LNCAP (cell line): ENCODE results near the gene ALPK3.

Experiments
- TF ChIP-seq, protein P1 (sequence below): fragments of 450-650 bp; IDR thresholded peaks from 2 replicates; pipeline ENCODE4 v1.5.1; 2017; ENCODE audit warnings: mild to moderate bottlenecking

ALPK3 gene

DNA sequence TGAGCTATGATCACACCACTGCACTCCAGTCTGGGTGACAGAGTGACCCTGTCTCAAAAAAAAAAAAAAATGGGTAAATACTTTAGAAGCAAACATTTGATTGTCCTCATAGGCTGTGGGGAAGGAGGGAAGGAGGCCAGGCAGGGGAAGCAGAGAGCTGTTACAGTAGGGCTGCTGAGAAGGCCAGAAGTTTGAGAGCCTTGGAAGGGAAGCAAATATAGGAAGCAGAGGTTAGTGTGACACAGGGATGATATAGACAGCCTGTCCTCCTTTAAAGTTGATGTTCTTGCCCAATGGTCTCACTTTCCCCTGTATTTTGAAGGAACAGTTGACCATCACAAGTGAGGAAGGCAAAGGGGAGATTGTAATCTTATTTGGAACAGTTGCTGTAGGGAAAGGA lies 5.3 kb upstream of the ALPK3 start:
- TF ChIP-seq, protein P1, sequence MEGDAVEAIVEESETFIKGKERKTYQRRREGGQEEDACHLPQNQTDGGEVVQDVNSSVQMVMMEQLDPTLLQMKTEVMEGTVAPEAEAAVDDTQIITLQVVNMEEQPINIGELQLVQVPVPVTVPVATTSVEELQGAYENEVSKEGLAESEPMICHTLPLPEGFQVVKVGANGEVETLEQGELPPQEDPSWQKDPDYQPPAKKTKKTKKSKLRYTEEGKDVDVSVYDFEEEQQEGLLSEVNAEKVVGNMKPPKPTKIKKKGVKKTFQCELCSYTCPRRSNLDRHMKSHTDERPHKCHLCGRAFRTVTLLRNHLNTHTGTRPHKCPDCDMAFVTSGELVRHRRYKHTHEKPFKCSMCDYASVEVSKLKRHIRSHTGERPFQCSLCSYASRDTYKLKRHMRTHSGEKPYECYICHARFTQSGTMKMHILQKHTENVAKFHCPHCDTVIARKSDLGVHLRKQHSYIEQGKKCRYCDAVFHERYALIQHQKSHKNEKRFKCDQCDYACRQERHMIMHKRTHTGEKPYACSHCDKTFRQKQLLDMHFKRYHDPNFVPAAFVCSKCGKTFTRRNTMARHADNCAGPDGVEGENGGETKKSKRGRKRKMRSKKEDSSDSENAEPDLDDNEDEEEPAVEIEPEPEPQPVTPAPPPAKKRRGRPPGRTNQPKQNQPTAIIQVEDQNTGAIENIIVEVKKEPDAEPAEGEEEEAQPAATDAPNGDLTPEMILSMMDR, result no peak

DNA sequence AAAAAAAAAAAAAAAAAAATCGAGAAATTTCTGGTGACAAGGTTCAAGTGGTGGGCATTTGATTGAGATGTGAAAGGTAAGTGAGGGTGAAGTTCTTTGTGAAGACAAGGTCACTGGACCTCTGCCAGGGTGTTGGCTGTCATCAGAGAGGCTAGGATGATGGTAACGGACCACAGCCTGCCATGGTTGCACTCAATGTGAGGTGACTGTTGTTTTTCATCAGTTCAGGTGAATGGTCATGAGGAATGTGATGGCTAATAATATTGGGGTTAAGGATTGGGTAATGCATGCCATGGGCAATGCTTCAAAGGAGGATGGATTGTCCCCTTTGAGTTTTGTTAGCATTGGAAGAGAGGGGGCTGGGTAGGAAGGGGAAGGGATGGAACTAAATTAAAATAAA lies 4.3 kb upstream of the ALPK3 start:
- TF ChIP-seq, protein P1, result no peak

DNA sequence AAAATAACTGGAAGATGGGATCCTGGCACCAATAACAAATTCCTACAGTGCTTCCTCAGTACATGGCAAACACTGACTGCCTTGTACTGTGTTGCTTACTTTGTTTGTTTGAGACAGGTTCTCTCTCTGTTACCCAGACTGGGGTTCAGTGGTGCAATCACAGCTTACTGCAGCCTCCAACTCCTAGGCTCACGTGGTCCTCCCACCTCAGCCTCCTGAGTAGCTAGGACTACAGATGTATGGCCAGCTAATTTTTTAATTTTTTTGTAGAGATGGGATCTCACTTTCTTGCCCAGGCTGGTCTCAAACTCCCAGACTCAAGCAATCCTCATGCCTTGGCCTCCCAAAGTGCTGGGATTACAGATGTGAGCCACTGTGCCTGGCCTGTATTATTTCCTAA lies 3.7 kb upstream of the ALPK3 start:
- TF ChIP-seq, protein P1, result no peak

DNA sequence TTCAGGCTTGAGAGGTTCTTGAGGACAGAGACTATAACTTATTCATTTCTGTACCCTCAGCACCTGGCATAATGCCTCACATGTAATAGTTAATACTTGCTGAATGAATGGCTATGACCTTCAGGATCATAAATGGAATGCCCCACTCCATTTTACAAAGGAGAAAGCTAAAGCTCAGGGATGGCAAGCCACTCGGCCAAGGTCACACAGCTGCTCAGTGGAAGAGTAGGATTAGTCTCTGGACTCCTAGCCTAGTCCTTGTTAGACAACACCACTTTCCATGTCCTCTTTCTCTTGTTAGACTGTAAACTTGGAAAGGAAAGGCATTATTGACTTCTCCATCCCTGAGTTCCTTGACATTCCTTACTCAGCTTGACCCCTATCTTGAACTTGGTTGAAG lies 3.2 kb upstream of the ALPK3 start:
- TF ChIP-seq, protein P1, result no peak

DNA sequence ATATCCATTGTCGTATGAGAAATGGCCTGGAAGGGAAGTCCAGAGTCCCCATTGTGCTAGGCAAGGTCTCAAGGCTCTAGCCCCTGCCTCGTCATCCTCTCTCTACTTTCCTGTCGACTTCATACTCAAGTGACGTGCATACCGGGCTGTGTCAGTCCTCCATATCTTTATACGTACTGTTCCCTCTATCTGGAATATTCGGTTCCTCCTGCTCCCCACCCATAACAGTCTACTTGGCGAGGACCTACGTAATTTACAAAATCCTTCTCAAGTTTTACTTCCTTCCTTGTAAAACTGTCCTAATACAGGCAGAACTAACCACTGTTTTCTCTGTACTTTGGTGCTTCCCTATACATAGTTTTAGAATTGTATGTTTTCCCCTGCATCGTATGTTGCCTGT lies 2.2 kb upstream of the ALPK3 start:
- TF ChIP-seq, protein P1, result no peak

DNA sequence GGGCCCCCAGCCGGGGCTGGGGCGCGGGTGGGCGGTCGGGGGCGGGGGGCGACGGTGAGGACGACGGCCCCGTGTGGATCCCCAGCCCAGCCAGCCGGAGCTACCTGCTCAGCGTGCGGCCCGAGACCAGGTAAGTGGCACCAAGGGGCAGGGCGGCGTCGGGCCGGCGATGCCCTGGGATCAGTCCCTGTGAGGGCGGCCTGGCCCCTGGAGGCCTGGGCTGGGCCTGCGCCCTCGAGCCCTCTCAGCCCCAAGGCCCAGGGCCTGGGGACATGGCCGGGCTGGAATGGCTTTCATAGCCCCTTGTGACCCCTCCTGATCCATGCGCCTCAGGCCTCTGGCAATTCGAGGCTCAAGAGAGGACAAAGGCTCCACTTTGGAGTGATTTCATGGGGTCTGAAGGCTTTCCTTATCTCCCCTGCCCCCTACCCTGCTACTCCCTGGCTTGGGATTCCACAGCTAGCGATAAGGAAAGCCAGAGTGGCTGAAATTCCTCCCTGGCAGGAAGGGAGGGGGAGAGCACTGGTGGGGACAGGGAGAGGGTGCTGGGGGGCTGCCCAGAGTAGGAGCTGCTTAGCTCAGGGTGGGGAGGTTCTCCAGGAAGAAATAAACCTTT lies 418 bp downstream of the ALPK3 start:
- TF ChIP-seq, protein P1, result no peak

DNA sequence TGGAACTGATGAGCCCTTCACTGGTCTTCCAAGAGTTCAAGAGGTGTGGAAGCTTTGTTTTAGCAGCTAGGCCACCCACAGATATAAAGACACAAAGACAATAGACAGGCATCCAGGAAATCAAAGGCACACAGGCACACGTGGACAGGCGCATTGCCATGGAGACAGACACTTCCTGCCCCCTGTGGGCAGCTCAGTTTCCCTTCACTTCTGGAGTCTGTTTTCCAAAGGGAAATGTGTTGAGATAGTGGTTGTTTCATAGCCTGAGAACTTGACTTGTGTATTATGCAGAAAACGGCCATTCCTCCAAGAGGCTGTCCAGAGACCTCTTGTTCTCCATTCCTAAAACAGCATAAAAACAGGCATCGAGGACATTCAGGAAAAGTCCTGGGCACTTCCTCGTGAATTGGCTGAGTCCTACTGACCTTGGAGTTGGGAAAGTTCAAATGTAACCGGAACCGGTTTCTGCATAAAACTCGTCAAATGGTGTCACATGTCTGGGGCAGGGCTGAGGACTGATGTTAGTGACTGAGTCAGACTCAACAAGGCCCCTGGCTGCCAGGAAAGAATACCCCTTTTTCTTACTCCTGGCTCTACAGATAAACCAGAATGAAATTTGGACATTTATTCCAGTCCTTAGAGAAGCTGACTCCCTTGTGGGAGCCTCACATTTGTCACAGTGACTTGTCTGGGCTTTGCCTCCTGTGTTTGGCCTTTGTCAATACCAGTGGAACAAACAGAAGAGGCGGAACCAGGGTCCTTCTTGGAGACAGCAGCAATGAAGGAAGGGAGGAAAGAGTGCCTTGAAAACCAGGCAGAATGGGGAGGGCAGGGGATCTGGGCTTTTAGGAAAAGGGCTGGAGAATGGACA lies 1.3 kb downstream of the ALPK3 start:
- TF ChIP-seq, protein P1, result no peak
